ENCODE results near the gene CHMP4A. TPM values are rescaled to one million over a fixed set of nuclear protein-coding genes. Genes with fewer than 3 reads are reported as not detected.
A peak's percentile ranks its signal among the peaks of the same experiment; 100 is the strongest.

The CHMP4A gene
- total and polyA plus RNA-seq, 2 of the 13 experiments (the other 11 are each of a cell fraction or from before 2014, with no cell fraction given): 83.6 to 113 TPM

DNA sequence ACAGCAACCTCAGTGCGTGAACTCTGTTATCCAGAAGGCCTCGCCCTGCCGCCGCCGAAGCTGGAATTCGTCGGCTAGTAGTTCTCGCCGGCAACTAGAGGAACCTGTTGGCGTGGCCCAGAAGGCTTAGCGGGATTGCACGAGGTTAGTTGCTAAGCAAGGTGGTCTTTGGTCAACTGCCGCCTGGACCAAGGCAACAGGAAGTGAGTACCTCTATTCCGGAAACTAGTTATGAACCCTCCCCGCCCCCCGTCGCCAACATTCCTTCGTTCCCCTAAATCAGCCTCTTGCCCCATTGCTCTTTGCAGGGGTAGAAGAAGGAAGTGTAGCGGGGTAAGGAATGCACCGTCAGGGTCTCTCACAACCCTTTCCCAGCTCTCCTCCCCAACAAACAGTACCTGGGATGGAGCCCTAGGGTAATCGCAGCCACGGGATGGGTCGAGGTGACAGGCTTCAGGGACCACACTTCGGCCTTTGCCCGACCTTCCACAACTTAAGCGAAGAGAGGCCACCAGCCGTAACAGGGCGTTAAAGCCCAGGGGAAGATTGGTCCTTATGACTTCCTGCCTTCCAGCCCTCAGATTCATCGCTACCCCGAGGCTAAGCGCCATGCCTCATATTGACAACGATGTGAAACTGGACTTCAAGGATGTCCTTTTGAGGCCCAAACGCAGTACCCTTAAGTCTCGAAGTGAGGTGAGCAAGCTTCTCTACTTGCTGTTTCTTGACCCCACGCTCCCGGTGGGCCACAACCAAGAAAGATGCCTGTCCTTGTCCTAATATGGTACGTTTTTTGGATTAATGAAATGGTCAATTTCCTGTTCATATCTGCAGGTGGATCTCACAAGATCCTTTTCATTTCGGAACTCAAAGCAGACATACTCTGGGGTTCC, 19.6 kb upstream of the CHMP4A start, which contains the start of gene GMPR2 (continued):
- TF ChIP-seq, protein P1, sequence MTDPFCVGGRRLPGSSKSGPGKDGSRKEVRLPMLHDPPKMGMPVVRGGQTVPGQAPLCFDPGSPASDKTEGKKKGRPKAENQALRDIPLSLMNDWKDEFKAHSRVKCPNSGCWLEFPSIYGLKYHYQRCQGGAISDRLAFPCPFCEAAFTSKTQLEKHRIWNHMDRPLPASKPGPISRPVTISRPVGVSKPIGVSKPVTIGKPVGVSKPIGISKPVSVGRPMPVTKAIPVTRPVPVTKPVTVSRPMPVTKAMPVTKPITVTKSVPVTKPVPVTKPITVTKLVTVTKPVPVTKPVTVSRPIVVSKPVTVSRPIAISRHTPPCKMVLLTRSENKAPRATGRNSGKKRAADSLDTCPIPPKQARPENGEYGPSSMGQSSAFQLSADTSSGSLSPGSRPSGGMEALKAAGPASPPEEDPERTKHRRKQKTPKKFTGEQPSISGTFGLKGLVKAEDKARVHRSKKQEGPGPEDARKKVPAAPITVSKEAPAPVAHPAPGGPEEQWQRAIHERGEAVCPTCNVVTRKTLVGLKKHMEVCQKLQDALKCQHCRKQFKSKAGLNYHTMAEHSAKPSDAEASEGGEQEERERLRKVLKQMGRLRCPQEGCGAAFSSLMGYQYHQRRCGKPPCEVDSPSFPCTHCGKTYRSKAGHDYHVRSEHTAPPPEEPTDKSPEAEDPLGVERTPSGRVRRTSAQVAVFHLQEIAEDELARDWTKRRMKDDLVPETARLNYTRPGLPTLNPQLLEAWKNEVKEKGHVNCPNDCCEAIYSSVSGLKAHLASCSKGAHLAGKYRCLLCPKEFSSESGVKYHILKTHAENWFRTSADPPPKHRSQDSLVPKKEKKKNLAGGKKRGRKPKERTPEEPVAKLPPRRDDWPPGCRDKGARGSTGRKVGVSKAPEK (CRISPR knock-in tag; IDR thresholded peaks at IDR 0.05; ENCODE audit: borderline replicate concordance): no peak
- TF ChIP-seq, protein P2, sequence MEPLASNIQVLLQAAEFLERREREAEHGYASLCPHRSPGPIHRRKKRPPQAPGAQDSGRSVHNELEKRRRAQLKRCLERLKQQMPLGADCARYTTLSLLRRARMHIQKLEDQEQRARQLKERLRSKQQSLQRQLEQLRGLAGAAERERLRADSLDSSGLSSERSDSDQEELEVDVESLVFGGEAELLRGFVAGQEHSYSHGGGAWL (CRISPR knock-in tag; IDR thresholded peaks at IDR 0.05): 0 out of 2 replicates have a peak, but pooled peaks have one; percentile 31
- TF ChIP-seq GLI4 (CRISPR knock-in tag; IDR thresholded peaks at IDR 0.05; ENCODE audit: borderline replicate concordance) (peak; percentile 77; the same call in 1 of the 2 replicates), CBX5 (CRISPR knock-in tag; IDR thresholded peaks at IDR 0.05; ENCODE audit: borderline replicate concordance) (peak; percentile 20), EHMT2 (IDR thresholded peaks at IDR 0.05; ENCODE audit: borderline replicate concordance, low read depth, low read length) (no peak; the same call in 1 of the 2 replicates), NRL (CRISPR knock-in tag; IDR thresholded peaks at IDR 0.05; ENCODE audit: borderline replicate concordance) (0 out of 2 replicates have a peak, but pooled peaks have one; percentile 67), MATR3 (CRISPR knock-in tag; IDR thresholded peaks at IDR 0.05) (no peak; the same call in 1 of the 2 replicates), TARDBP (CRISPR knock-in tag; IDR thresholded peaks at IDR 0.05) (peak; percentile 84), GATAD1 (CRISPR knock-in tag; IDR thresholded peaks at IDR 0.05) (peak; percentile 90), CBX1 (IDR thresholded peaks at IDR 0.05; ENCODE audit: low read depth) (peak; percentile 16), ZNF530 (CRISPR knock-in tag; IDR thresholded peaks at IDR 0.05; ENCODE audit: low read depth) (peak; percentile 7; the same call in 1 of the 2 replicates)
- TF ChIP-seq, protein P3, sequence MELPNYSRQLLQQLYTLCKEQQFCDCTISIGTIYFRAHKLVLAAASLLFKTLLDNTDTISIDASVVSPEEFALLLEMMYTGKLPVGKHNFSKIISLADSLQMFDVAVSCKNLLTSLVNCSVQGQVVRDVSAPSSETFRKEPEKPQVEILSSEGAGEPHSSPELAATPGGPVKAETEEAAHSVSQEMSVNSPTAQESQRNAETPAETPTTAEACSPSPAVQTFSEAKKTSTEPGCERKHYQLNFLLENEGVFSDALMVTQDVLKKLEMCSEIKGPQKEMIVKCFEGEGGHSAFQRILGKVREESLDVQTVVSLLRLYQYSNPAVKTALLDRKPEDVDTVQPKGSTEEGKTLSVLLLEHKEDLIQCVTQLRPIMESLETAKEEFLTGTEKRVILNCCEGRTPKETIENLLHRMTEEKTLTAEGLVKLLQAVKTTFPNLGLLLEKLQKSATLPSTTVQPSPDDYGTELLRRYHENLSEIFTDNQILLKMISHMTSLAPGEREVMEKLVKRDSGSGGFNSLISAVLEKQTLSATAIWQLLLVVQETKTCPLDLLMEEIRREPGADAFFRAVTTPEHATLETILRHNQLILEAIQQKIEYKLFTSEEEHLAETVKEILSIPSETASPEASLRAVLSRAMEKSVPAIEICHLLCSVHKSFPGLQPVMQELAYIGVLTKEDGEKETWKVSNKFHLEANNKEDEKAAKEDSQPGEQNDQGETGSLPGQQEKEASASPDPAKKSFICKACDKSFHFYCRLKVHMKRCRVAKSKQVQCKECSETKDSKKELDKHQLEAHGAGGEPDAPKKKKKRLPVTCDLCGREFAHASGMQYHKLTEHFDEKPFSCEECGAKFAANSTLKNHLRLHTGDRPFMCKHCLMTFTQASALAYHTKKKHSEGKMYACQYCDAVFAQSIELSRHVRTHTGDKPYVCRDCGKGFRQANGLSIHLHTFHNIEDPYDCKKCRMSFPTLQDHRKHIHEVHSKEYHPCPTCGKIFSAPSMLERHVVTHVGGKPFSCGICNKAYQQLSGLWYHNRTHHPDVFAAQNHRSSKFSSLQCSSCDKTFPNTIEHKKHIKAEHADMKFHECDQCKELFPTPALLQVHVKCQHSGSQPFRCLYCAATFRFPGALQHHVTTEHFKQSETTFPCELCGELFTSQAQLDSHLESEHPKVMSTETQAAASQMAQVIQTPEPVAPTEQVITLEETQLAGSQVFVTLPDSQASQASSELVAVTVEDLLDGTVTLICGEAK (IDR thresholded peaks at IDR 0.05): peak; percentile 60
- TF ChIP-seq, protein P3 (CRISPR knock-in tag; IDR thresholded peaks at IDR 0.05): no peak; the same call in none of the 2 replicates
- TF ChIP-seq, protein P4, sequence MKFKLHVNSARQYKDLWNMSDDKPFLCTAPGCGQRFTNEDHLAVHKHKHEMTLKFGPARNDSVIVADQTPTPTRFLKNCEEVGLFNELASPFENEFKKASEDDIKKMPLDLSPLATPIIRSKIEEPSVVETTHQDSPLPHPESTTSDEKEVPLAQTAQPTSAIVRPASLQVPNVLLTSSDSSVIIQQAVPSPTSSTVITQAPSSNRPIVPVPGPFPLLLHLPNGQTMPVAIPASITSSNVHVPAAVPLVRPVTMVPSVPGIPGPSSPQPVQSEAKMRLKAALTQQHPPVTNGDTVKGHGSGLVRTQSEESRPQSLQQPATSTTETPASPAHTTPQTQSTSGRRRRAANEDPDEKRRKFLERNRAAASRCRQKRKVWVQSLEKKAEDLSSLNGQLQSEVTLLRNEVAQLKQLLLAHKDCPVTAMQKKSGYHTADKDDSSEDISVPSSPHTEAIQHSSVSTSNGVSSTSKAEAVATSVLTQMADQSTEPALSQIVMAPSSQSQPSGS (CRISPR knock-in tag; IDR thresholded peaks at IDR 0.05): peak; percentile 11

Data from HepG2 (cell line).